ENCODE data around the gene CATSPER1. TPM values are rescaled to one million over a fixed set of nuclear protein-coding genes. Genes with fewer than 3 reads are reported as not detected.

The CATSPER1 gene
- total and polyA plus RNA-seq, 2 of the 8 experiments (the other 6 are each of a cell fraction or from before 2014, with no cell fraction given), result not detected

DNA sequence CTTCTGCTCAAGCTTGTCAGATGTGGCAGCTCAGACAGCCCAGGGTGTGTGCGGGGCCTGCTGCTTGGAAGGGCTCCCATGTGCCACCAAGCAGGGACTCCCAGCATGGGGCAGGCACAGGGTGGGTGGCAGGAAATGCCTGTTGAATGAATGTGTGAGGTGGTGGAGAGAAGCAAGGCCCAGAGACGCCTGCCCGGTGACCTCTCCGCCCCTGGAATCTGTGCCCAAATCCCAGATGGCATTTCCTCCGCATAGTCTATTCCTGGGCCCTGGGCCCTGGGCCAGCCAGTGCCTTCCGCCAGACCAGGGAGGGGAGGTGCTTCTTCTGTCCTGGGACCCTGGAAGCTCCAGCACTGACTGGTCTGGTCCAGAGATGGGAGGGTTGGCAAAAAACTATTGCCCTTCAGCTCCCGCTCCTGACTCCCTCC is 10.8 kb downstream of the CATSPER1 start:
- 97% methylated on average over 7 of the region's 7 CpGs; no CpG with 5 or more reads in 1 of the 2 experiments for WGBS, 2 experiments (ENCODE audit: extremely low coverage in 1 of 2, insufficient coverage in 1 of 2, insufficient read length in 1 of 2, insufficient replicate concordance in 2 of 2, low coverage in 1 of 2, low lambda C conversion rate in 2 of 2, missing lambda C conversion rate in 1 of 2)
- no peak overlapping the region for H4K5ac ChIP-seq (ENCODE audit: insufficient read length, low read depth, low read length)
- H3K27ac ChIP-seq (ENCODE audit: low read depth, low read length), result no peak overlapping the region
- no peak overlapping the region for H3K4ac ChIP-seq (replicated peaks; ENCODE audit: insufficient read length, low read depth, low read length)
- H2BK15ac ChIP-seq (ENCODE audit: low read length), result no peak overlapping the region
- no peaks in the 10 kb centered on the region for H3K36me3 ChIP-seq (ENCODE audit: control insufficient read depth in 2 of 4, insufficient read depth in 4 of 4, low read length in 3 of 4)
- peaks cover 0 to 8% (median 5%) of the 10 kb centered on the region in 4 experiments; a peak in 5 of 7 replicates for H3K4me1 ChIP-seq (replicated peaks in 1 of 4; ENCODE audit: control insufficient read depth in 3 of 4, insufficient read depth in 4 of 4, low read length in 3 of 4)
- H3K27me3 ChIP-seq (replicated peaks in 1 of 4; ENCODE audit: control insufficient read depth in 3 of 4, extremely low read depth in 1 of 4, insufficient read depth in 3 of 4, low read length in 3 of 4), result peaks cover 6 to 27% (median 23%) of the 10 kb centered on the region in 4 experiments
- H2BK120ac ChIP-seq (replicated peaks; ENCODE audit: low read depth, low read length), result no peak overlapping the region
- H4K20me1 ChIP-seq (replicated peaks in 1 of 2; ENCODE audit: control insufficient read depth in 1 of 2, insufficient read depth in 2 of 2, low read length in 2 of 2), result no peaks in the 10 kb centered on the region
- H3K23me2 ChIP-seq (ENCODE audit: low read depth, low read length), result peaks cover 2% of the 10 kb centered on the region; the same call in 1 of the 2 replicates
- no peak overlapping the region for H2BK5ac ChIP-seq (ENCODE audit: low read depth, low read length)
- H3K23ac ChIP-seq (ENCODE audit: insufficient read length), result no peak overlapping the region
- H3K56ac ChIP-seq (replicated peaks; ENCODE audit: insufficient read length, low read depth, low read length), result no peak overlapping the region
- no peaks in the 10 kb centered on the region for H3K79me1 ChIP-seq (ENCODE audit: low read depth, low read length)
- DNase-seq (ENCODE audit: low read depth in 1 of 2, low spot score in 2 of 2), result no peak
- FAIRE-seq, result no peak
- no peak overlapping the region for H4K8ac ChIP-seq (ENCODE audit: extremely low read depth, insufficient read depth, low read length)
- H2BK12ac ChIP-seq (ENCODE audit: low read depth, low read length), result no peak overlapping the region
- ChIA-PET POLR2A (ENCODE audit: partially characterized antibody) (interaction anchor here (1.1 to 1.2 kb wide), 2 partner anchors 13 to 295 kb away, joined by 3 to 5 read pairs; partner anchors contain the start of genes BANF1, EIF1AD and RNASEH2C), CTCF (ENCODE audit: partially characterized antibody) (interaction anchor here (1.1 to 1.6 kb wide), 3 partner anchors 9 to 131 kb away, joined by 3 to 4 read pairs (median 3); partner anchors contain the start of gene FIBP)
- H2AFZ ChIP-seq (ENCODE audit: low read length), result no peak overlapping the region
- no peak overlapping the region for H2AK5ac ChIP-seq (ENCODE audit: low read depth, low read length)
- no peak overlapping the region for H2BK20ac ChIP-seq (ENCODE audit: low read length)
- H3K9ac ChIP-seq (replicated peaks in 1 of 4; ENCODE audit: extremely low read depth in 1 of 4, low read depth in 3 of 4, low read length in 3 of 4), result no peak overlapping the region
- H3K4me3 ChIP-seq (ENCODE audit: extremely low read depth in 1 of 4, insufficient read depth in 2 of 4, low read depth in 3 of 4, low read length in 4 of 4), result no peak overlapping the region
- no peaks in the 10 kb centered on the region for H3K9me3 ChIP-seq (ENCODE audit: insufficient read depth in 2 of 2, low read depth in 1 of 2, low read length in 1 of 2)
- H3K79me2 ChIP-seq (ENCODE audit: control insufficient read depth in 1 of 2, insufficient read depth in 2 of 2, low read length in 2 of 2), result no peaks in the 10 kb centered on the region
- H4K91ac ChIP-seq (replicated peaks; ENCODE audit: insufficient read length, low read length), result no peak overlapping the region
- no peak overlapping the region for H3K18ac ChIP-seq (ENCODE audit: extremely low read depth, low read length)
- H3K14ac ChIP-seq (ENCODE audit: insufficient read length), result no peak overlapping the region
- H3K4me2 ChIP-seq (ENCODE audit: insufficient read depth in 1 of 2, low read depth in 2 of 2, low read length in 2 of 2), result no peak overlapping the region
- TF ChIP-seq KDM4A (IDR thresholded peaks at IDR 0.05; ENCODE audit: low read depth, low read length, severe bottlenecking), result no peak
- no peak for TF ChIP-seq BACH1 (IDR thresholded peaks at IDR 0.05; ENCODE audit: low read length)
- TF ChIP-seq SIRT6 (IDR thresholded peaks at IDR 0.05; ENCODE audit: low read length), result no peak
- no peak for TF ChIP-seq TAF1 (IDR thresholded peaks at IDR 0.05; ENCODE audit: low read depth, low read length)
- no peak for TF ChIP-seq JUN (IDR thresholded peaks at IDR 0.05; ENCODE audit: low read depth, low read length)
- no peak for TF ChIP-seq PHF8 (conservative IDR thresholded peaks at IDR 0.05; ENCODE audit: low read depth, low read length)
- no peak for TF ChIP-seq SP1 (IDR thresholded peaks at IDR 0.05; ENCODE audit: low read depth, low read length)
- no peak for TF ChIP-seq E2F6 (IDR thresholded peaks at IDR 0.05)
- TF ChIP-seq EP300 (IDR thresholded peaks at IDR 0.05; ENCODE audit: borderline replicate concordance in 1 of 2, low read depth in 2 of 2, low read length in 2 of 2), result no peak
- TF ChIP-seq ATF3 (IDR thresholded peaks at IDR 0.05; ENCODE audit: insufficient read depth, low read depth, low read length), result no peak
- TF ChIP-seq NANOG (IDR thresholded peaks at IDR 0.05; ENCODE audit: insufficient read depth, low read depth, low read length, poor library complexity, severe bottlenecking), result no peak
- no peak for TF ChIP-seq RNF2 (IDR thresholded peaks at IDR 0.05; ENCODE audit: borderline replicate concordance, low read depth, low read length, missing control alignments, poor library complexity, severe bottlenecking)
